HL-60 (cell line): ENCODE data around the gene MS4A10.

Experiments used
- POLR2AphosphoS5 ChIP-seq: IDR thresholded peaks from 2 replicates; pipeline ENCODE4 v1.6.1; 2012; ENCODE audit warnings: low read depth
- TF ChIP-seq, protein P1 (sequence below): IDR thresholded peaks from one replicate; pipeline ENCODE4 v1.5.1; 2011; ENCODE audit warnings: low read length, control low read depth, inconsistent platforms; ENCODE audit not compliant: insufficient read depth

DNA sequence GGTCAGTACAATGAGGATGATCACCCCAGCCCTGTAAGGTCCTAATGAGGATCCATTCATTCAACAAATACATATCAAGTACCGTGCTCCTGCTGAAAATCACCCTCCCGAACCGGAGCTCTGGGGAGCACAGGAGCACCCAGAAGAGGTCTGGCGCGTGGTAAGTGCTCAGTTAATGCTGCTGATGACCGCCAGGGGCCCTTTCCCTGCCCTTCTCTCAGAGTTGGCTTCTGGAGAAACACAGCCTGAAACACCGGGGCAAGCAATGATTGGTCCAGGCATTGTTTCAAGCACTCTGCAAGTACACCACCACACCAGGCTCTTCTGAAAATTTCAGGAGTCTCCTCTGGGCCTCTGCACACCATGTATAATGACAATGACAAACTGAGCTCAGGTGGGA lies 53.0 kb downstream of the MS4A10 start:
- TF ChIP-seq, protein P1, sequence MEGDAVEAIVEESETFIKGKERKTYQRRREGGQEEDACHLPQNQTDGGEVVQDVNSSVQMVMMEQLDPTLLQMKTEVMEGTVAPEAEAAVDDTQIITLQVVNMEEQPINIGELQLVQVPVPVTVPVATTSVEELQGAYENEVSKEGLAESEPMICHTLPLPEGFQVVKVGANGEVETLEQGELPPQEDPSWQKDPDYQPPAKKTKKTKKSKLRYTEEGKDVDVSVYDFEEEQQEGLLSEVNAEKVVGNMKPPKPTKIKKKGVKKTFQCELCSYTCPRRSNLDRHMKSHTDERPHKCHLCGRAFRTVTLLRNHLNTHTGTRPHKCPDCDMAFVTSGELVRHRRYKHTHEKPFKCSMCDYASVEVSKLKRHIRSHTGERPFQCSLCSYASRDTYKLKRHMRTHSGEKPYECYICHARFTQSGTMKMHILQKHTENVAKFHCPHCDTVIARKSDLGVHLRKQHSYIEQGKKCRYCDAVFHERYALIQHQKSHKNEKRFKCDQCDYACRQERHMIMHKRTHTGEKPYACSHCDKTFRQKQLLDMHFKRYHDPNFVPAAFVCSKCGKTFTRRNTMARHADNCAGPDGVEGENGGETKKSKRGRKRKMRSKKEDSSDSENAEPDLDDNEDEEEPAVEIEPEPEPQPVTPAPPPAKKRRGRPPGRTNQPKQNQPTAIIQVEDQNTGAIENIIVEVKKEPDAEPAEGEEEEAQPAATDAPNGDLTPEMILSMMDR: no peak
- no peak for TF ChIP-seq POLR2AphosphoS5
